Fibroblast of skin of abdomen (primary cell): Measurements from ENCODE around the gene PPP2R5C.

Experiments used
- DNase-seq: peaks from one replicate; pipeline ENCODE4 v3.0.0-alpha.2; 2013

Gene PPP2R5C

GRCh38 chr14:101755591-101756324 is 5.8 kb upstream of the PPP2R5C start:
- DNase-seq, result no peak

- no peak for DNase-seq
Observed at GRCh38 chr14:101757064-101757838, 4.3 kb upstream of the PPP2R5C start.

GRCh38 chr14:101757839-101758211 is 3.7 kb upstream of the PPP2R5C start:
- DNase-seq, result no peak

- DNase-seq, result no peak
Observed at GRCh38 chr14:101758913-101759593, 2.5 kb upstream of the PPP2R5C start.

GRCh38 chr14:101760138-101761011 is 1.1 kb upstream of the PPP2R5C start:
- peak; percentile 98 for DNase-seq

- peak; percentile 16 for DNase-seq
Observed at GRCh38 chr14:101761881-101762529, 496 bp downstream of the PPP2R5C start.

- no peak for DNase-seq
Observed at GRCh38 chr14:101762530-101763101, 1.1 kb downstream of the PPP2R5C start.

- no peak for DNase-seq
Observed at GRCh38 chr14:101763941-101764709, 2.6 kb downstream of the PPP2R5C start.

GRCh38 chr14:101767618-101768362 is 6.3 kb downstream of the PPP2R5C start:
- DNase-seq, result no peak

GRCh38 chr14:101770183-101770582 is 8.7 kb downstream of the PPP2R5C start:
- DNase-seq, result no peak

GRCh38 chr14:101772770-101773169 is 11.3 kb downstream of the PPP2R5C start:
- DNase-seq, result no peak

- DNase-seq, result no peak
Observed at GRCh38 chr14:101773378-101773777, 11.9 kb downstream of the PPP2R5C start.

- no peak for DNase-seq
Observed at GRCh38 chr14:101774006-101774795, 12.7 kb downstream of the PPP2R5C start.

GRCh38 chr14:101774814-101775213 is 13.3 kb downstream of the PPP2R5C start:
- no peak for DNase-seq

- no peak for DNase-seq
Observed at GRCh38 chr14:101775826-101776225, 14.3 kb downstream of the PPP2R5C start.

- no peak for DNase-seq
Observed at GRCh38 chr14:101776344-101776743, 14.8 kb downstream of the PPP2R5C start.

GRCh38 chr14:101780390-101780789 is 18.9 kb downstream of the PPP2R5C start:
- DNase-seq, result no peak

GRCh38 chr14:101780887-101781239 is 19.4 kb downstream of the PPP2R5C start:
- DNase-seq, result no peak
